ENCODE measurements around the gene ASF1B.

Gene ASF1B

GRCh38 chr19:14093117-14093823 lies 43.1 kb downstream of the ASF1B start:
- H3K4me1 Mint-ChIP-seq (ENCODE audit: low read depth): peaks cover 18% of the 10 kb centered on the region
- H3K27ac Mint-ChIP-seq: peak overlapping the region; percentile 58
- no peaks in the 10 kb centered on the region for H3K9me3 Mint-ChIP-seq (ENCODE audit: low read depth)

GRCh38 chr19:14091813-14092462 lies 44.5 kb downstream of the ASF1B start:
- no peaks in the 10 kb centered on the region for H3K27me3 Mint-ChIP-seq
- peaks cover 6% of the 10 kb centered on the region for H3K36me3 Mint-ChIP-seq
- peak overlapping the region; percentile 99 for H3K4me3 Mint-ChIP-seq
- H3K4me1 Mint-ChIP-seq (ENCODE audit: low read depth): peaks cover 18% of the 10 kb centered on the region
- no peaks in the 10 kb centered on the region for H3K9me3 Mint-ChIP-seq (ENCODE audit: low read depth)
- peak overlapping the region; percentile 100 for H3K27ac Mint-ChIP-seq

More at GRCh38 chr19:14093117-14093823, 43.1 kb downstream of the ASF1B start:
- Mint-ChIP-seq H3K36me3 (peaks cover 6% of the 10 kb centered on the region), H3K27me3 (no peaks in the 10 kb centered on the region), H3K4me3 (peak overlapping the region; percentile 59)

- Mint-ChIP-seq H3K4me1 (ENCODE audit: low read depth) (peaks cover 20% of the 10 kb centered on the region), H3K4me3 (peak overlapping the region; percentile 99), H3K27me3 (no peaks in the 10 kb centered on the region), H3K27ac (peak overlapping the region; percentile 100), H3K9me3 (ENCODE audit: low read depth) (no peaks in the 10 kb centered on the region), H3K36me3 (peaks cover 6% of the 10 kb centered on the region)
Observed at GRCh38 chr19:14091081-14091812, 45.1 kb downstream of the ASF1B start.

- H3K27ac Mint-ChIP-seq: peak within 1 kb of the TSS; percentile 100
- H3K27me3 Mint-ChIP-seq: no peaks in the 10 kb centered on the region
- H3K4me3 Mint-ChIP-seq: peak within 1 kb of the TSS; percentile 99
- H3K36me3 Mint-ChIP-seq: peaks cover 6% of the 10 kb centered on the region
- no peaks in the 10 kb centered on the region for H3K9me3 Mint-ChIP-seq (ENCODE audit: low read depth)
- peaks cover 20% of the 10 kb centered on the region for H3K4me1 Mint-ChIP-seq (ENCODE audit: low read depth)
Observed at GRCh38 chr19:14090509-14091080, 45.8 kb downstream of the ASF1B start, which contains the start of gene SAMD1. Gene SAMD1 (minus strand): TSS chr19:14090751.

- Mint-ChIP-seq H3K4me3 (peak overlapping the region; percentile 88), H3K36me3 (peaks cover 6% of the 10 kb centered on the region), H3K4me1 (ENCODE audit: low read depth) (peaks cover 20% of the 10 kb centered on the region)
Observed at GRCh38 chr19:14089662-14090508, 46.5 kb downstream of the ASF1B start.

GRCh38 chr19:14089412-14089661 lies 47.1 kb downstream of the ASF1B start:
- Mint-ChIP-seq H3K4me1 (ENCODE audit: low read depth) (peaks cover 20% of the 10 kb centered on the region), H3K27me3 (no peaks in the 10 kb centered on the region), H3K9me3 (ENCODE audit: low read depth) (no peaks in the 10 kb centered on the region), H3K36me3 (peaks cover 6% of the 10 kb centered on the region), H3K27ac (peak overlapping the region; percentile 88), H3K4me3 (peak overlapping the region; percentile 88)

More at GRCh38 chr19:14089662-14090508, 46.5 kb downstream of the ASF1B start:
- H3K27ac Mint-ChIP-seq: peak overlapping the region; percentile 88
- H3K9me3 Mint-ChIP-seq (ENCODE audit: low read depth): no peaks in the 10 kb centered on the region
- no peaks in the 10 kb centered on the region for H3K27me3 Mint-ChIP-seq

GRCh38 chr19:14088634-14089411 lies 47.6 kb downstream of the ASF1B start:
- Mint-ChIP-seq H3K36me3 (peaks cover 6% of the 10 kb centered on the region), H3K4me1 (ENCODE audit: low read depth) (peaks cover 20% of the 10 kb centered on the region), H3K27me3 (no peaks in the 10 kb centered on the region), H3K27ac (peak overlapping the region; percentile 88), H3K9me3 (ENCODE audit: low read depth) (no peaks in the 10 kb centered on the region), H3K4me3 (peak overlapping the region; percentile 88)

GRCh38 chr19:14086098-14086497 lies 50.3 kb downstream of the ASF1B start:
- H3K9me3 Mint-ChIP-seq (ENCODE audit: low read depth): no peaks in the 10 kb centered on the region
- no peaks in the 10 kb centered on the region for H3K27me3 Mint-ChIP-seq
- H3K4me3 Mint-ChIP-seq: no peak overlapping the region
- no peak overlapping the region for H3K27ac Mint-ChIP-seq
- peaks cover 19% of the 10 kb centered on the region for H3K4me1 Mint-ChIP-seq (ENCODE audit: low read depth)
- H3K36me3 Mint-ChIP-seq: peaks cover 4% of the 10 kb centered on the region

- peaks cover 21% of the 10 kb centered on the region for H3K4me1 Mint-ChIP-seq (ENCODE audit: low read depth)
- H3K27ac Mint-ChIP-seq: no peak within 1 kb of the TSS
- peaks cover 4% of the 10 kb centered on the region for H3K36me3 Mint-ChIP-seq
- no peaks in the 10 kb centered on the region for H3K27me3 Mint-ChIP-seq
- no peak within 1 kb of the TSS for H3K4me3 Mint-ChIP-seq
- H3K9me3 Mint-ChIP-seq (ENCODE audit: low read depth): no peaks in the 10 kb centered on the region
Observed at GRCh38 chr19:14085309-14085995, 50.9 kb downstream of the ASF1B start, which contains the start of gene C19orf67. Gene C19orf67 (minus strand): TSS chr19:14085783. CDS start chr19:14085627, 156 bp downstream.

GRCh38 chr19:14082675-14082960 lies 53.8 kb downstream of the ASF1B start:
- Mint-ChIP-seq H3K9me3 (ENCODE audit: low read depth) (no peaks in the 10 kb centered on the region), H3K4me3 (peak overlapping the region; percentile 92), H3K36me3 (no peaks in the 10 kb centered on the region), H3K27me3 (no peaks in the 10 kb centered on the region), H3K4me1 (ENCODE audit: low read depth) (peaks cover 20% of the 10 kb centered on the region), H3K27ac (no peak overlapping the region)

- H3K4me3 Mint-ChIP-seq: peak overlapping the region; percentile 92
- no peaks in the 10 kb centered on the region for H3K27me3 Mint-ChIP-seq
- no peaks in the 10 kb centered on the region for H3K36me3 Mint-ChIP-seq
- no peaks in the 10 kb centered on the region for H3K9me3 Mint-ChIP-seq (ENCODE audit: low read depth)
- peaks cover 20% of the 10 kb centered on the region for H3K4me1 Mint-ChIP-seq (ENCODE audit: low read depth)
- H3K27ac Mint-ChIP-seq: peak overlapping the region; percentile 85
Observed at GRCh38 chr19:14081797-14082674, 54.4 kb downstream of the ASF1B start.

GRCh38 chr19:14080887-14081796 lies 55.2 kb downstream of the ASF1B start:
- Mint-ChIP-seq H3K4me1 (ENCODE audit: low read depth) (peaks cover 18% of the 10 kb centered on the region), H3K27me3 (no peaks in the 10 kb centered on the region), H3K4me3 (peak overlapping the region; percentile 92), H3K9me3 (ENCODE audit: low read depth) (no peaks in the 10 kb centered on the region), H3K36me3 (no peaks in the 10 kb centered on the region), H3K27ac (peak overlapping the region; percentile 85)

Data from activated naive CD8-positive, alpha-beta T cell (primary cell).